Measurements from ENCODE around the gene ZNF14. TPM values are rescaled to one million over a fixed set of nuclear protein-coding genes. Genes with fewer than 3 reads are reported as not detected.

Gene ZNF14
- total and polyA plus RNA-seq, 10 of the 15 experiments (the other 5 are each of a cell fraction or from before 2014, with no cell fraction given): 2.5 to 7.2 (median 4.6) TPM

GRCh38 chr19:19776206-19777008, 43.5 kb upstream of the ZNF14 start (continued):
- no peak for TF ChIP-seq STAT1 (conservative IDR thresholded peaks at IDR 0.05)
- TF ChIP-seq BCL3 (IDR thresholded peaks at IDR 0.05; ENCODE audit: borderline replicate concordance, insufficient read depth, low read depth, low read length, poor library complexity, severe bottlenecking): no peak
- no peak for TF ChIP-seq ZZZ3 (IDR thresholded peaks at IDR 0.05; ENCODE audit: control insufficient read depth, insufficient read length, low read depth)
- 0 out of 2 replicates have a peak, but pooled peaks have one; percentile 18 for TF ChIP-seq TCF12 (IDR thresholded peaks at IDR 0.05; ENCODE audit: low read depth, low read length)
- no peak for TF ChIP-seq JUNB (IDR thresholded peaks at IDR 0.05)
- no peak for TF ChIP-seq ZNF217 (IDR thresholded peaks at IDR 0.05)
- TF ChIP-seq BHLHE40 (IDR thresholded peaks at IDR 0.05; ENCODE audit: borderline replicate concordance in 1 of 2, low read depth in 2 of 2, low read length in 1 of 2): no peak
- 0 out of 2 replicates have a peak, but pooled peaks have one; percentile 86 for TF ChIP-seq CHD1 (IDR thresholded peaks at IDR 0.05; ENCODE audit: low read depth, low read length)
- peak; percentile 7 for TF ChIP-seq SKIL (IDR thresholded peaks at IDR 0.05; ENCODE audit: low read depth, poor library complexity, severe bottlenecking)
- no peak for TF ChIP-seq WRNIP1 (IDR thresholded peaks at IDR 0.05; ENCODE audit: borderline replicate concordance, low read depth, low read length)
- TF ChIP-seq MTA3 (IDR thresholded peaks at IDR 0.05; ENCODE audit: borderline replicate concordance, low read length): no peak
- TF ChIP-seq BACH1 (IDR thresholded peaks at IDR 0.05; ENCODE audit: borderline replicate concordance): no peak
- peak; percentile 52 for TF ChIP-seq RELB (IDR thresholded peaks at IDR 0.05; ENCODE audit: low read depth)
- TF ChIP-seq IRF4 (IDR thresholded peaks at IDR 0.05; ENCODE audit: low read depth, low read length): 0 out of 2 replicates have a peak, but pooled peaks have one; percentile 22
- TF ChIP-seq LARP7 (IDR thresholded peaks at IDR 0.05): peak; percentile 48
- TF ChIP-seq SMAD1 (IDR thresholded peaks at IDR 0.05; ENCODE audit: low read depth, partially characterized antibody): no peak
- no peak for TF ChIP-seq MYB (IDR thresholded peaks at IDR 0.05; ENCODE audit: borderline replicate concordance, low read depth, low read length)
- TF ChIP-seq PAX8 (IDR thresholded peaks at IDR 0.05): no peak
- no peak for TF ChIP-seq MEF2A (IDR thresholded peaks at IDR 0.05; ENCODE audit: insufficient read depth, low read depth, low read length)
- no peak for TF ChIP-seq FOXK2 (IDR thresholded peaks at IDR 0.05)
- TF ChIP-seq NFXL1 (IDR thresholded peaks at IDR 0.05; ENCODE audit: borderline replicate concordance): no peak
- peak; percentile 95 for TF ChIP-seq SIX5 (IDR thresholded peaks at IDR 0.05; ENCODE audit: low read depth, low read length, severe bottlenecking)
- no peak for TF ChIP-seq CEBPB (IDR thresholded peaks at IDR 0.05; ENCODE audit: borderline replicate concordance in 1 of 2, low read depth in 2 of 2, low read length in 2 of 2)
- TF ChIP-seq CBX5 (IDR thresholded peaks at IDR 0.05; ENCODE audit: low read depth): no peak
- TF ChIP-seq SMC3 (IDR thresholded peaks at IDR 0.05; ENCODE audit: borderline replicate concordance, low read length): no peak

All from GM12878 (cell line).